ENCODE measurements around the gene FTCD.

Gene FTCD

DNA sequence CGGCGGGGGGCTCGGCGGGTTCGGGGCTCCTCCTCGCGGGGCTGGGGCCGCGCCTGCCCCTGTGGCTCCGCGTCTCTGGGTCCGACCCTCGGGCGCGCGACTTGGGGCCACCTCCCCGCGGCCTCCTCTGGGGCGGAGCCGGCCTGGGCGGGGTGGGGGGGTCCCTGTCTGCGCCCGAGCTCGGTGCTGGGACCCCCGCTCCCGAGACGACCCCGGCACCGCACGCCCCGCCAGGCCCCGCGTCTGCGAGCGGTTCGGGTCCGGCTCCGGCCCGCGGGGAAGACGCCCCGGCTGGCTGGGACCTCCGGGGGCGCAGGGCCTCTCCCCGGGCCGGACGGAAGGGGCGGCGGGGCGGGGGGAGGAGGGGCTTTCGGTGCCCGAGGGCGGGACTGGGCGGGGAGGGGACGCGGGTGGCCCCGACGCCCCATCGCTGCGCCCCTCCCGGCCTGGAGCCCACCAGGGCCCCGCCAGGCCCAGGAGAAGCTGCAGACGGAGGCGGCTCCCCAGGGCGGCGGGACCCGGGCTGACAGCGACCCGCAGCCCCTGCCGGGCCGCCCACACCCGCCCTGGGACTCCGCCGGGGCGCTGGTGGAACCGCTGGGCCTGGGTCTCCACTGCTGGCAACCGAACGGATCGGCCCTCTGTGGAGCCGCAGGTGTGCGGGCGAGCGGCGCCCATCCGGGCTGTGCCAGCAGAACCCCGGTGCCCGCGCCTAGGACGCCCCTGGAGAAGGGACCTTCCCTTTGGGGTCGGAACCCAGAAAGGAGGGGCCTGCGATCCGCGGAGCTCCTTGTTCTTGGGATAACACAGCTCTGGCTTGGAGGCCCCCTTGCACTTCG is 56.9 kb downstream of the FTCD start:
- H3K9ac ChIP-seq = peak overlapping the region; percentile 65 to 85 (median 80); a peak in 21 of 22 replicates
- H3K27ac ChIP-seq = peak overlapping the region in 7 of 11 experiments; percentile 28 to 72 (median 60); a peak in 12 of 22 replicates
- H3K4me2 ChIP-seq = peak overlapping the region; percentile 75 to 86 (median 81)
- TF ChIP-seq Cebpa-rat (IDR thresholded peaks at IDR 0.05) = no peak
- peaks cover 0 to 16% (median 7%) of the 10 kb centered on the region in 10 experiments; a peak in 11 of 20 replicates for H3K4me1 ChIP-seq
- peaks cover 0 to 15% (median 0%) of the 10 kb centered on the region in 11 experiments; a peak in 1 of 22 replicates for H4K20me1 ChIP-seq
- peaks cover 5 to 15% (median 12%) of the 10 kb centered on the region in 11 experiments for H3K27me3 ChIP-seq
- peak overlapping the region; percentile 65 to 82 (median 68) for H3K4me3 ChIP-seq
- peaks cover 15 to 23% (median 21%) of the 10 kb centered on the region in 11 experiments for H3K9me3 ChIP-seq (replicated peaks in 1 of 11)
- no peaks in the 10 kb centered on the region for H3K36me3 ChIP-seq

DNA sequence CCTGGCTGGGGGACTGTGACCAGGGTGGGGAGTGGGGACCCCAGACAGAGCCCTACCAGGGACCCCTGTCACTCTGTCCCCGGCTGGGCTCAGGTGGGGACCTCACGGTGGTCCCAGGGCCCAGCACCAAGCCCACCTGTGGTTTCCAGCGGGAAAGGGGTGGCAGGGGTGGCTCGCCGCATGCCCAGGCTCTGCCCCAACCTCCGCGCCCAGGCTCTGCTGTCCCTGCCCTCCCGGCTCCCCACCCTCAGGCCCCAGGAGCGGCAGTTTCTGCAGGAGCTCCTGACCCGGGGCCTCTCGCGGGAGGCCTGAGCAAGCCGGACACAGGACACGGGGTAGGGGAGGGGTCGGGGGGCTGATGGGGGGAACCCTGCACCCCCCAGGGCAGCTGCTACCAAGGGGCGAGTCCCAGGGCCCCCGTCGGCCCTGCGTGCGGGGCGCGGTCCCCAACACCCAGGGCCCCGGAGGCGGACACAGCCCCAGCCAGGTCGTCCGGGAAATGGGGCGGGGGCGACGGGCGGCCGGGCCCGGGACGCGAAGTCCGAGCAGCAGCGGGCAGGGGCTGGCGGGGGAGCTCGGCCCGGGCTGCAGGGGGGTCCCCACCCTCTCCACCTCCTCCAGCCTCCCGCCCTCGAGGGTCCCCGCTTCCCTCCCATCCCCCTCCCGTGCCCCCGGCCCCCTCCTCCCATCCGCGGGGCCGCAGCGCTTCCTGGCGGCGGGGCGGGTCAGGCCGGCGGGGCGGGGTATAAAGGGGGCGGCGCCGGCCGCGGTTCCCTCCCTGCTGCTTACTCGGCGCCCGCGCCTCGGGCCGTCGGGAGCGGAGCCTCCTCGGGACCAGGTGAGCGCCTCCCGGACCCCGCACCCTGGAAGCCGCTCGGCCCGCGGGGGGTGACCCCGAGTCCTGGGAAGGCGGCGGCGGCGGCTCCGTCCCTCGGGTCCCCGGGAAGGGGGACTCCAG is 57.8 kb downstream of the FTCD start, which contains the start of gene COL6A2:
TSS of gene COL6A2 (plus strand) at position 777 of the 958 bp plus-strand sequence.
- peaks cover 5 to 15% (median 12%) of the 10 kb centered on the region in 11 experiments for H3K27me3 ChIP-seq
- TF ChIP-seq Cebpa-rat (IDR thresholded peaks at IDR 0.05) = no peak
- H3K9ac ChIP-seq = peak within 1 kb of the TSS; percentile 65 to 85 (median 80); a peak in 21 of 22 replicates
- H3K9me3 ChIP-seq (replicated peaks in 1 of 11) = peaks cover 6 to 15% (median 13%) of the 10 kb centered on the region in 11 experiments
- H3K27ac ChIP-seq = peak within 1 kb of the TSS in 8 of 11 experiments; percentile 35 to 72 (median 54); a peak in 15 of 22 replicates
- H3K4me3 ChIP-seq = peak within 1 kb of the TSS; percentile 65 to 82 (median 68)
- H3K36me3 ChIP-seq = no peaks in the 10 kb centered on the region
- H4K20me1 ChIP-seq = peaks cover 0 to 15% (median 0%) of the 10 kb centered on the region in 11 experiments; a peak in 1 of 22 replicates
- H3K4me2 ChIP-seq = peak within 1 kb of the TSS; percentile 75 to 86 (median 81)
- H3K4me1 ChIP-seq = peaks cover 0 to 19% (median 7%) of the 10 kb centered on the region in 10 experiments; a peak in 11 of 20 replicates

- Histone ChIP-seq H3K9me3 (replicated peaks in 1 of 11) (peaks cover 0 to 6% (median 5%) of the 10 kb centered on the region in 11 experiments; a peak in 14 of 22 replicates), H4K20me1 (peaks cover 0 to 15% (median 0%) of the 10 kb centered on the region in 11 experiments; a peak in 1 of 22 replicates), H3K36me3 (no peaks in the 10 kb centered on the region), H3K4me3 (peak overlapping the region in 4 of 10 experiments; percentile 68 to 82 (median 70); a peak in 6 of 20 replicates), H3K9ac (peak overlapping the region in 8 of 11 experiments; percentile 65 to 80 (median 77); a peak in 7 of 22 replicates), H3K4me2 (peak overlapping the region; percentile 74 to 82 (median 78)), H3K4me1 (peaks cover 4 to 27% (median 13%) of the 10 kb centered on the region in 10 experiments; a peak in 18 of 20 replicates), H3K27ac (no peak overlapping the region), H3K27me3 (peaks cover 5 to 15% (median 12%) of the 10 kb centered on the region in 11 experiments)
- no peak for TF ChIP-seq Cebpa-rat (IDR thresholded peaks at IDR 0.05)
Measured at GRCh38 chr21:46096596-46097335, 58.6 kb downstream of the FTCD start.

- H3K27ac ChIP-seq = no peak overlapping the region
- TF ChIP-seq Cebpa-rat (IDR thresholded peaks at IDR 0.05) = no peak
- H3K9me3 ChIP-seq (replicated peaks in 1 of 11) = no peaks in the 10 kb centered on the region; a peak in 1 of 22 replicates
- peaks cover 5 to 15% (median 12%) of the 10 kb centered on the region in 11 experiments for H3K27me3 ChIP-seq
- H4K20me1 ChIP-seq = peaks cover 0 to 15% (median 0%) of the 10 kb centered on the region in 11 experiments; a peak in 1 of 22 replicates
- H3K36me3 ChIP-seq = no peaks in the 10 kb centered on the region
- no peak overlapping the region for H3K9ac ChIP-seq
- peak overlapping the region in 1 of 11 experiments; percentile 5; a peak in 1 of 22 replicates for H3K4me2 ChIP-seq
- H3K4me3 ChIP-seq = no peak overlapping the region
- peaks cover 5 to 34% (median 19%) of the 10 kb centered on the region in 10 experiments; a peak in 18 of 20 replicates for H3K4me1 ChIP-seq
Measured at GRCh38 chr21:46095814-46096595, 59.4 kb downstream of the FTCD start.

DNA sequence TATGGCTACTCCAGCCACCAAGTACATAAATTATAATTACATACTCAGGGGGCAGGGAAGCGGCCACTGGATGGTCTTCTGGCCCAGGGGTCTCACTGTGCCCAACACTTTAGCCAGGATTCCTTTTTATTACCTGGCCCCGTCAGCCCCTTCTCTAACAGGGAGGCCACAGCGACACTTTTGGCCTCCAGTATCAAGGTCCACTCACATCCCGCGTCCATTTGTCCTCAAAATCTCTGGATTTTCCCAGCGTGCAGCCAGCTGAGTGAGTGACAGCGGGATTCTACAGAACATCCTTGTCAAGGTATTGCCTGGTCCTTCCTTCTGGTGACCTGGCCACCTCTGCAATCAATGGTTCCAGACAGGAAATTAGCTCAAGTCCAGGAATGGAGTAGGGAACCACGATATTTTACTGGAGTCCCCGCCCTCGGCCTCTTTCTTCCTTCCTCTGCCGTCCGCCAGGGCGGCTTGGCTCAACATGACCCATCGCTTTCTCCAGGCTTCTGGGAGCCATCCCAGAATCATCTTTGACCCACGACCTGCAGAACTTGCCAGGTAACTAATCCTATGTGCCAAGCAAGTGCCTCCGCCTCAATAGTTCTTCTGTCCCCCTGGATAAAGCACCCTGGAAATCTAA is 60.2 kb downstream of the FTCD start:
- H3K9ac ChIP-seq = no peak overlapping the region
- no peak overlapping the region for H3K27ac ChIP-seq
- no peaks in the 10 kb centered on the region for H3K36me3 ChIP-seq
- peaks cover 5 to 15% (median 12%) of the 10 kb centered on the region in 11 experiments for H3K27me3 ChIP-seq
- peak overlapping the region in 1 of 11 experiments; percentile 5; a peak in 1 of 22 replicates for H3K4me2 ChIP-seq
- no peak for TF ChIP-seq Cebpa-rat (IDR thresholded peaks at IDR 0.05)
- peaks cover 0 to 14% (median 0%) of the 10 kb centered on the region in 11 experiments; a peak in 1 of 22 replicates for H4K20me1 ChIP-seq
- H3K9me3 ChIP-seq (replicated peaks in 1 of 11) = peaks cover 2 to 4% (median 3%) of the 10 kb centered on the region in 11 experiments; a peak in 18 of 22 replicates
- H3K4me1 ChIP-seq = peaks cover 5 to 34% (median 19%) of the 10 kb centered on the region in 10 experiments; a peak in 18 of 20 replicates
- no peak overlapping the region for H3K4me3 ChIP-seq

DNA sequence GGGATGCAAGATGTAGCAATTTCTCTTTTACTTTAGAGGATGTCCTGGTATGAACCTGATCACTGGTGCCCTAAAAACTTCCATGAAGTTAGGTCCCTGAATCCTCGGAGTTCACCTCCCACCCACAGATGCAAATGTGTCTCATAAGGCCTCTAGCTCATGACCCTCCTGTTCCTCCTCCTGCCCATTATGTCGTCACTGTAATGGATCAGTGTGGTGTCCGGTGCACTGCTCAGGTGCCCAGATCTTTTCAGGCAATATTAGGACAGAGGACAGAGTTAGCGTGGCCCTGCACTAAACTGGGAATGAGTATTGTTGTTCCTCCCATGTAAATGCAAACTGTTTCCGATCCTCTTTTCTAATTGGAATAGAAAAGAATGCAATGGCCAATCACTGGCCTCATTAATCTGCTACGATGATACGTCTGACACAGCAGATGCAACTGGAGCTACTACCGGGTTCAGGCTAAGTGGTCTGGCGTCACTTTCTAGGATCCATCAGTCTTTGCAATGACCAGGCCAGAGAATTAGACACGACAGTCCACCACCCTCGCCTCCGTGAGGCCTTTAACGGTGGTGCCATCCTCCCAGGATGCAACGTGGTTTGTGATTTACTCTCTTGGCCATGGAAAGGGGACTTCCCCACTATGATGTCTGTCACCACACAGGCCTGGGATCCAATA is 60.8 kb downstream of the FTCD start:
- Histone ChIP-seq H3K4me3 (no peak overlapping the region), H3K4me2 (0 out of 22 replicates have a peak overlapping the region, but pooled peaks of 1 of the 11 experiments have one; percentile 7), H3K27me3 (peaks cover 5 to 11% (median 10%) of the 10 kb centered on the region in 11 experiments), H3K27ac (no peak overlapping the region), H4K20me1 (peaks cover 0 to 8% (median 0%) of the 10 kb centered on the region in 11 experiments; a peak in 1 of 22 replicates), H3K9me3 (replicated peaks in 1 of 11) (peaks cover 8 to 11% (median 9%) of the 10 kb centered on the region in 11 experiments; a peak in 21 of 22 replicates), H3K9ac (no peak overlapping the region), H3K4me1 (peaks cover 5 to 34% (median 19%) of the 10 kb centered on the region in 10 experiments; a peak in 18 of 20 replicates), H3K36me3 (no peaks in the 10 kb centered on the region)
- TF ChIP-seq Cebpa-rat (IDR thresholded peaks at IDR 0.05) = no peak
